IPS DF 4.7 (cell line): ENCODE results near the gene PRKD2.
"Not testable (repeated sequence)": the region's sequence is repeated elsewhere in the genome, so short reads cannot be mapped to it uniquely, and the experiment has no call there.

Source experiments
- DNase-seq: peaks from one replicate; pipeline ENCODE4 v3.0.0-alpha.2; 2013; ENCODE audit warnings: low spot score; ENCODE audit errors: extremely low read depth

PRKD2 gene

DNA sequence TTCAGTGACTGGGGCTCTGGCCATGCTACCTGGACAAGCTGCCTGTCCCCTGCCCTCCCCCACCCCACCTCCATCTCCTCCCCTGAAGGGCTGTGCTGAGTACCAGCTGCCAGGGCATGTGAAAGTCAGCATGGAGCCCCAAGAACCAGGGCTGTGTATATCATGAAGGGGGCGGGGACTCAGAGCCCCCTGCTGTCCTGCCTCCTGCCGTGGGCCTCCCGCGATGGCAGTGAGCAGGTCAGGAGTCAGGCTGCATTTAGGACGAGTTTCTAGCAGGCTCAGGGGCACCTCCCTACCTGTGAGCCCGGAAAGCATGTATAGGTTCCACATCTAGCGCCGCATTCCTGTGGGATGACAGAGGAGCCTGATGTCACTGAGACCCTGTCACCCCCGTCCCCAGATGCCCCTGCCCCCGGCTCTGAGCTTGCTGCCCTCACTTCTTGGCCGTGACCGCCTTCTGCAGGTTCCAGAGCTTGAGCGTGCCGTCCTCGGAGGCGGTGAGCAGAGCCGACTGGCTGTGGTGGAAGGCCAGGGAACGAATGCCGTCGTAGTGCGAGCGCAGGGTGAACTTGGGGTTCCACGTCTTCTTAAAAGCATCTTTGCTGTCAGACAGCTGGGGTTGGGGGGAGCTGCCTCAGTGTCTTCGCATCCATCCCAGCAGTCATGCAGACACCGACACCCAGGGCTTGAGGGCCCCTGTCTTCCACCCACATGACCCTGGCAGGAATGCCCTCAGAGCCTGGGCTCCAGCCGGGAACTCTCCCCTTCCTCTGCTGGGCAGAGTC lies 8.3 kb upstream of the PRKD2 start:
- no peak for DNase-seq

DNA sequence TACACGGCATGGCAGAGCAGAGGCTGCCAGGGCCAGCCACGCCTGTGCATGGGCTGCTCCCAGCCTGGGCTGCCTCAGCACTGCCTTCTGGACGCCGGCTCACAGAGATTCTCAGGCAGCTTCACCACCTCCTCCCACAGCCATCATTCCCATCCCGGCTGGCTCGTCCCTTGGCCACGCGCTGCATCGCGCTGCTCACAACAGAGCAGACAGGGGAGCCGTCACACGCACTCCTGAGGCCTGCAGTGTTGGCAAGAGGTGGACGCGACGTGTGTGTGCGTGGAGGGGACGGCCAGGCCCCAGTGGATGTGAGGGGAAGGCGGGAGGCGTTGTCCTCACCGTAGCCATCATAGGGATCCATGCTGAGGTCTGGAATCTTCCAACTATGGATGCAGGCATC lies 7.6 kb upstream of the PRKD2 start:
- no peak for DNase-seq

DNA sequence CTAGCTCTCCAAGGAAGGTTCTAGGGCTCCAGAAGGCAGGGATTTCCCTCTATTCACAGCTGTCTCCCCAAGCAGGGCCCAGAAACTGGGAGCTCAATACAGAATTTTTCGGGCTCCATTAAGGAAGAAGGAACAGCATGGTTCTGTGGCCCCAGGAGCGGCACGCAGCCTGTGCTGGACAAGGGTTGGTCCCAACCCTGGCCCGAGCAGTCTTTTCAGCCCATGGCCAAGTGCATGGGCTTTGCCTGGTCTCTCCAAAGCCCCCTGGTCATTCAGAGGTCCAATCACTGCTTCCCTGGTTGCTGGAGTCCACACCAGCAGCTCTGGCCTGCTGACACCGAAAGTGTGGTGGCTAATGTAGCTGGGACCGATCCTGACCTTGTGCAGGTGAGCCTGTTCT lies 6.6 kb upstream of the PRKD2 start:
- no peak for DNase-seq

DNA sequence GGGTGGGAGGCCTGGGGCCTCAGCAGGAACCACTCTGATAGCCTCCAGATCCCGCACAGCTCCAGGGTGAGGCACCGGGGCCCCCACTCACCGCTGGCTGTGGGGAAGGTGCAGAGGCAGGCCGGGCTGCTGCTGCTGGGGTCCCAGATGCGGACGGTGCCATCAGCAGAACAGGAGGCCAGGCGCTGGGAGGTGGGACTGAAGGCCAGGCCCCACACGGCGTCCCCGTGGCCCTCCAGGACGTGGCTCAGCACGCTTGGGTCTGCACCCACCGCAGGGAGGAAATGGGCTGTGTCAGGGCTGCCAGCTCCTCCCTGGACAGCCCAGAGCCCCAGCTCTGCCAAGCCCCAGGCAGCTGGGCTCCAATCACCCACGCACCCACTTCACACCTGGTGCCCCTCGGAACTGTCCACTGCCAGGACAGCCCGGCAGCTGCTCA lies 6.1 kb upstream of the PRKD2 start:
- no peak for DNase-seq

DNA sequence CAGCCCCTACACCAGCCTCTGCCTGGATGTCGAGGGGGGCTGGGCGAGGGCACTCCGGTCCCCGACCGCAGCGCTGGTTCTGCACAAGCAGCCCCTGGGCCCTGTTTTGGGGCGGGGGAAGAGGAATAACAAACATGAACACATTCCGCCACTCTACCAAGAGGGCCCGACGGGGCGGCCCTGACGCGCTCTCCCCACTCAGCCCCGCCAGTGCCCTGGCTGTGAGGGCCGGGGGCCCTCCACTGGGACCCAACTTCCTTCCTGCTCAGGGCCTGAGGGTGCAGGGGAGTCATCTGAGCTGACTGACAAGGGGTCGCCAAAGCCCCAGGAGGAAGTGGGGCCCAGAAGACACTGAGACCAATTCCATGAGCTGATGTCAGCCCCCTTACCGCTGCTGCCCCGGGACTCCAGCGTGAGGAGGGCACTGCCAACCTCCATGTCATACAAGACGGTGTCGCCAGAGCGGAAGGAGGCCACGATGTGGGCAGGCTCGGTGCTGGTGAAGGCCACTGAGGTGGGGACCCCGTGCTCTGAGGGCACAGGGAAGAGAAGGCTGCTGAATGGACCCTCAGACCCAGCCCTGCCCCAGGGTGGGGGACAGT lies 5.6 kb upstream of the PRKD2 start:
- DNase-seq, result no peak

DNA sequence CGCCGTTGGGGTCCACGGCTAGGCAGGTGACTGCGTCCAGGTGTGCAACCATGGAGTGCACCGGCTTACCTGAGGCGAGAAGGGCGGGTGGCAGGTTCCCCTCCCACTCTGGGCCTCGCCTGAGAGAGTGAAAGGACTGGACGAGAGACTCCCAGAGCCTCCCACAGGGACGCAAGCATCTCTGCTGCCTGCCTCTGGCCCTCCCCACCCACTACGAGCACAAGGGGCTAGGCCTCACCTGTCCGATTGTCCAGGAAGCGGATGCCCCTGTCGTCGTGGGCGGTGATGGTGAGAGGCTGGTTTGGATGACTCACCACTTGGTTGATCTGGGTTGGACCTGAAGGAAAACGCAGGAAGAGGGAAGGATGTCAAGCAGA lies 5.1 kb upstream of the PRKD2 start:
- no peak for DNase-seq

DNA sequence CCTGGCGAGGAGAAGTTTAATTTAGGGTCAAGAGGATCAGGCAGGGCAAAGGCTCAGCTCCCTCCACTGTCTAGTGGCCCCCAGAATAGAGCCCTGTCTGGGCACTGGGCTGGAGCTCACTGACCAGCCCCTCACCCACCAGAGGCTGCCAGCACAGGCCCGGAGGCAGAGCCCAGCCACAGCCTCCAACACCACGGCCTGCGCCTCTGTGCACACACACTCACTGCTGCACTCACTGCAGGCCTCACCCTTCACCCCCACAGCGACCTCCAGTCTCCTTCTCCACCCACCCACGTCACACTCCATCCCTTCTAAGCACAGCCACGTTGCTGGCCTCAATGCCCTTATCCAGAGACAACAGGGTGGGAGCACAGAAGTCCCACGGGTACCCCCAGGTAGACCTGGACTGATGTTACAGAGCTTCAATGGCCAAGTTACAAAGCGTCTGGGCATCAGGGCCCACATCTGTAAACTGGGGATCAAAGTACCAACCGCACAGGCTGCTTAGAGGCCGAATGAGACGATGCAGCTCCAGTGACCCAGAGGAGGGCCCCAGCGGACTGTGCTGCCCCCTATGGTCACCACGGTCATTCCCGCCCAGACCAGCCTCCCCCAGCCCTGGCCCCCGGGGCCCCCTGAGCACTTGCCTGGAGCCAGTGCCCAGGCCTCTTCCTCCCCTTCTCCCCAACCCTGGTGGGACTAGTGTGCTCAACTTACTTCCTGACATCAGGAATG lies 4.5 kb upstream of the PRKD2 start:
- no peak for DNase-seq

DNA sequence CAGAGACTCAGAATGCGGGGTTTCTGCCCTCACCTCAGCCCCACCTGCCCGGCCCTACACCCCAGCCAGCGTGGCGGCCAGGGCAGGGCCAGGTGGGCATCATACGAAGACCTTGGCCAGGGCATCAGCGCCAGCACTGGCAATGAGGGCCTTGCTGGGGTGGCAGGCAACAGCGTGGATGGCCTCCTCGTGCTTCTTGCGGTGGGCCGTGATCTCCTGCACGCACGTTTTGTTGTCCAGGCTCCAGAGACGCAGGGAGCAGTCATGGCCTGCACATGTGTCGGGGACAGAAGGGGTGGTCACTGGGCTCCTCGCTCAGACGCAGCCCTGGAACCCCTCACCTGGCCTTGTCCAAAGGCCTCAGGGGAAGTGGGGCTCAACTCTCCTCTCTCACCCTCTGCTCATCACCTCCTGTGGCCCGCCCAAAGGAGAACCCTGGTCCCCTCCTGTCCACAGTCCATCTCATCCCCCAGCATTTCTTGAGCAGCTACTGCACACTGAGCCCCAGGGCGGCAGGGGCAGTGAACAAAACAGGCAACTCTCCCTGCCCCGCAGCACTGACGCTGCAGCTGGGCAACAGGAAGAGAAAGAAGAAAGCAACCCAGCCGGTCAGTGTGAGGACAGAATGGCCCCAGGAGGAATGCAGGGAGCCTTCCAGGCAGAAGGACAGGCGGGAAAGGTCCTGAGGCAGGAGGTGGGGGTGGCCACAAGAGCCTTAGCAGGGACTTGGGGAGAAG lies 3.8 kb upstream of the PRKD2 start:
- DNase-seq, result no peak

DNA sequence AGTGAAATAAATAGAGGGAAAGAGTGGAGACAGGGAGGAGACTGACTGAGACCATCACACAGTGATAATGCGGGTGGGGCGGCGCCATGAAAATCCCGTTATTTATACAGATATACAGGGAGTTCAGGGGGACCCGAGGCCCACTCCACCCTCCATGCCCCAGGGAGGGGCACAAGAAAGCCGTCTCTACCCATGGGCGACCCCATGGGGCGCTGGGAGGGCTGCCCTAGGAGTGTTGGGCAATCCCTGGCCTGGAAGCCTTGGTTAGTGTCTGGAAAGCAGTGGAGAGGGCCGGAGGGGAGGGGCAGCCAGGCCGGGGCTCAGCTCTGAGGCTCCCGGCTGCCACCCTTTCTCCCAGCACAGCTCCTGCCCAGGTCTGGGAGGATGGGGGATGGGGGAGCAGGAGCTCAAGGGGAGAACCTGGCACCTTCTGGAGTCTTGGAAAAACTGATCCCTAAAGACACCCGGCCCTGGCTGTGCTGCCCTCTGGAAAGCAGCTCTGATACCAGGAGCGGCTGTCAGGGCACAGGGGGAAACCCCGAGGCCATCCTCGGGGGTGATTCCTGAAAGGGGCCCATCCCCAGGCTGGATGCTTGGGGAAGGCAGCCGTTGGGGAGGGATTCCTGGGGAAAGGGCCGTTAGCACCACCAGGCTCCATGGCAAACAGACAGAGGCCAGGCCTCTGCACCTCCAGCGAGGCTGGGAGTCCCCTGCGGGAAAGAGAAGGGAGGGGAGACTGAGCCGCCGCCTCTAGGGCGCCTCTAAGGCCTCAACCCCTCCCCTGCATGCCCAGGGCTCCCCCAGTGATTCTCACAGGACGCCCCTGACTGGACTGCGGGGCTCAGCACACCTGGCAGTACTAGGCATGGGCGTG lies 3.0 kb upstream of the PRKD2 start:
- DNase-seq, result no peak

DNA sequence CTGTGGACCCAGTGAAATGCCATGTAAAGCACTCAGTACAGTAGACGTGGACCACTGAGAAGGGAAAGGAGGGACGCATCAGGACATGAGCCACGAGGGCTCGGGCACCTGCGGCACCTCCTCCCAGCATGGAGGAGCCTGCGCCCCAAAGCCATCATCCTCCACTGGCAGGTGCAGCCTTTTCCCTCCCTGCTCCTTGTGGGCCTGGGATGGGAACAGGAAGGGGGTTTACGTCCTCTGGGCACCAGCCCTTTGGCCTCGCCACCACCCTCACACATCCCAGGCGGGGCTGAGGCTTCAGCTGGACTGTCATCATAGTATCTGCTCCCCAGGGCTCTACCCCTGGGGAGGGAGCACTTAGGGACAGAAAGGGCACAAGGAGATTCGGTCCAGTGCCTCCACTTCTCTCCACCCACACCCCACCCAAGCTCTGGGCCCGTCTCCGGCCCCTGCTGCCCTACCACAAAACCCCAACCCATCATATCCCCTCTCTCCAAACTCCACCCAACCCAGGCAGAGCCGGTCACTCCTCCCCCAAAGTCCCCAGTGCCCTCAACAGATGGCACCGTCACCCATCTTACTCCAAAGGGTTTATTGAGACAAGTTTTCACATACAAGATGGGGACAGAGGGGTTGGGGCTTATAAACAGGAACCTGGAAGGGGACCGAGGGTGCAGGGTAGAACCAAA lies 2.2 kb upstream of the PRKD2 start:
- no peak for DNase-seq

DNA sequence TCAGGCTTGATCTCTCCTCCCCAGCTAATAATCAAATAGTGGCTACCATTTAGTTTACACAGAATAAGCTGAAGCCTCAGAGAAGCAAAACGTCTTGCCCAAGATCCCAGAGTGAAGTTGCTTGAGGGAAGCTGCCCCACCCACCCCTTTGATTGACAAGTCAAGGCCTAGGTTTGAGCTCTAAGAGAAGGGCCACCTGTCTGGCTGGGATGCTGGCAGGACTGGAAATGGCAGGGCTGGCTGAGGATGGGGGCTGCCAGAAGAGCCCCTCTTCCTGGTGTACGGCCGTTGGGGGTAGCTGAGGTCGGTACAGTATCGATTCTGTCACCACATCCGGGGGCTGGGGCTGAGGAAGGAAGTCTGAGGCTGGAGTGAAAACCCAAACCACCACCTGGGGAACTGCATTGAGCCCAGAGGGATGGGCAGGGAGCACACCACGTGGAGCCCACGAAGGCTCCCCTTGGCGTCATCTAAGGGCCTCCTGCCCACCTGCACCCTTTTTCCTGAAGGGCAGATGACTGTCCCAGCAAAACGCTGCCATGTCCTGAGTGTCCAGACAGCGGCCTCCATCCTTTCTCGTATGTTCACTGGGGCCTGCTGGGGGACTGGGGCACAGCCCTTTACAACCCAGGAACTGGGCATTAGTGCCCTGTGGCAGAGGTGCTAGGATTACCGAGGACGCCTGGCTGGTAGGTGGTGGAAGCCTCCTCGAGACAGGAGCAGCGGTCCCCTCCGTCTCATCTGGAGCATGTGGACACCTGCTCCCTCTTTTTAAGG lies 1.4 kb upstream of the PRKD2 start:
- DNase-seq, result no peak

DNA sequence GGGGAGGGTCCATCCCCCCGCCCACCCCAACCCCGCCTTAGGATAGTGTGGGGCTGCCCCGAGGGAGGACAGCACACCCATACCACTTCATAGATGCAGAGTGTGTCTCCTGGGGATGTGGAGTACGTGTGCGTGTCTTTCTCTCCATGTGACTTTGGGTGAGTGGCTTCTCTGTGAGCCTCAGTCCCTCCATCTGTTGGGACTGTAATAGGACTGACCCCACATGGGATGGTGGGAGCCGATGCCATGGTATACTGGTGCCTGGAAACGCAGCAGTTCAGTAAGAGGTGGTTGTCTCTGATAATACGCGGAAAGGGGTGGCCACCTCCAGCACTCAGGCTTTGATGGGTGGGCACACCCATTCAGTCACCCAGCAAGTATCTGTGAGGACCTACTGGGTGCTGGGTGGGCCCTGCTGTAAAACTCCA lies 816 bp upstream of the PRKD2 start:
- no peak for DNase-seq

DNA sequence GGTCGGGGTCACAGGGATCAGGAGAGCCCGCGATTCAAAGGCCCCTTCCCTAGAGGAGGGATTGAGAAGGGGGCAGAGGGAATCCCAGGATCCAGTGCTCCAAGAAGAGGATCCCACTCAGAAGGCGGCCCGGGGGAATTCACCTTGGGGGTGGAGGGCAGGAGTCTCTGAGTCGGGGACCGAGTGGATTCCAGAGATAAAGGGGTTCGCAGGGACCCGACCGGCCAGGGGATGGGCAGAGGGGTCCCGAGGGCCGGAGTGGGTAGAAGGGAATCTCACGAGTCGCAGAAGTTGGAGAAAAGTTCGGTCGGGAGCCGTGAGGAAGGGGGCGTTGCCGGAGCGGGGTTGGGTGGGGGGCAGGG lies 261 bp downstream of the PRKD2 start:
- DNase-seq, result no peak

DNA sequence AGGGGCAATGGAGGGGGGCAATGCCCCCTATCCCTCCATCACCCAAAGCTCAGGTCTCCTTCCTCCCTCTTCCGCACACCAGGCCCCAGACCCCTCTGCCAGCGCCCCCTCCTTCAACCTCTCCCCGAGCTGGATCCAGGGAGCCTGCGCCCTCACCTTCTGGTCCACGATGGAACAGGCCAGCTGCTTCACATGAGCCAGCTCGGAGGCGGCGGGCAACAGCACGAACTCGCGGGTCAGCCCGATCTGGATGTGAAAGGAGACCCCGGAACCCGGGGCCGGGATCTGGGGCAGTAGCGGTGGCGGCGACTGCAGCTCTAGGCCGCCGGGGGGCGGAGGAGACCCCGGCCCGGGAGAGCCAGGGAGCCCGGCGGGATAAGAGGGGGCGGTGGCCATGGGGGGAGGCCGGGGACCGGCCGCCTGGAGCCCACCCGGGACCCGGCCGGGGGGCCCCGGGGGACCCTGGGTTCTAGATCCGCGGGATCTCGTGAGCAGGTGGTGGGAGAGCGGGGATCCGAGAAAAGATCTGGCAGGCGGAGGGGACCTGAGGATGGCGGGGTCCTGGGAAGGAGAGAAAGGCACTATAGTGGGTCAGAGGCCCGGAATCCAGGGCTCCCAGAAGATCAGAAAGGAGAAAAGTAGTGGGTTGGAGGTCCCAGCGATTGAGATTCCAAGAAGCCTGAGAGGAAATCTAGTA lies 791 bp downstream of the PRKD2 start:
- no peak for DNase-seq

DNA sequence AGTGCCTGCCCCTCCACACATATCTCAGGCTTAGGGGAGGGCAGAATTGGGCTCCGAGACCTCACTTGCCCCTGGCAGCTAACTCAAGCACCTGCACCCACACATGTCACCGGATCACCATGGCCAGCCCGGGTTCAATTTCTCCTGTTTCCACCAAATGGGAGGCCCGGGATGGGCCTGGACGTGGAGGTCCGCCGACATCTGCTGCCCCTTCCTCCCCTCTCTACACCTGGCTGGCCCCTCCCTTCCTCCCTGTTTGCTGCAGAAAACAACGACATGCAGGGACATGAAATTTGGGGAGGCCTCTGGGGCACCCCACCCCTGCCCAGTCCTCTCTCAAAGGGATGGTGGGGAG lies 1.3 kb downstream of the PRKD2 start:
- DNase-seq, result no peak

DNA sequence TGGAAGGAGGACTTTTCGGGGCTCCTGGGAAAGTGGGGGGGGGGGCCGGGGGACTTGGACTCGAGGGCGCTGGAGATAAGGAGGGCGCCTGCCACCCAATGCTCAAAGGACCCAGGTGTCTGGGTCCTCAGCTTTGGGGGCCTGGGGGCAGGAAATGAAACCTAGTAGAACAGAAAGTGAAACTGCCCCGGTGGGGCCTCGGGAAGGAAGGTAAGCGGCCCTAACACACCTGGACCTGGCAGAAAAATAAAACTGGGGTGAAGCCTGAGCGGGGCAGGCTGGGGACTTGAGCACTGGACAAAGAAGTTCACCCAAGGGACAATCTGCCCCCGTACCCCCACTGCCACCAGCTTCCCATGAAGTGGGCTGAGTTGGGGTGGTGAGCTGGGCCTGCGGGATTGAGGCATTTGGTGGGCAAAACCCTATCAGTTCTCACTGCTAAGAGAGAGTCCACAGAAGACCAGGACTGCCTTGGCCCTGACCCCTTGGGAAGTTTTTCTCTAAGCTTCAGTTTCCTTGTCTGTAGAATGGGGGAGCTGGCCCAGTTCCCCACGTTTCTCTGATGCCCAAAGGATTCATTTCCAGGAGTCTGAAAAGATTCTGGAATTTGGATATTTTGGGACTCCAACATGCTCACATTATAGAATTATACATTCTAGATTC lies 2.3 kb downstream of the PRKD2 start:
- DNase-seq, result no peak

DNA sequence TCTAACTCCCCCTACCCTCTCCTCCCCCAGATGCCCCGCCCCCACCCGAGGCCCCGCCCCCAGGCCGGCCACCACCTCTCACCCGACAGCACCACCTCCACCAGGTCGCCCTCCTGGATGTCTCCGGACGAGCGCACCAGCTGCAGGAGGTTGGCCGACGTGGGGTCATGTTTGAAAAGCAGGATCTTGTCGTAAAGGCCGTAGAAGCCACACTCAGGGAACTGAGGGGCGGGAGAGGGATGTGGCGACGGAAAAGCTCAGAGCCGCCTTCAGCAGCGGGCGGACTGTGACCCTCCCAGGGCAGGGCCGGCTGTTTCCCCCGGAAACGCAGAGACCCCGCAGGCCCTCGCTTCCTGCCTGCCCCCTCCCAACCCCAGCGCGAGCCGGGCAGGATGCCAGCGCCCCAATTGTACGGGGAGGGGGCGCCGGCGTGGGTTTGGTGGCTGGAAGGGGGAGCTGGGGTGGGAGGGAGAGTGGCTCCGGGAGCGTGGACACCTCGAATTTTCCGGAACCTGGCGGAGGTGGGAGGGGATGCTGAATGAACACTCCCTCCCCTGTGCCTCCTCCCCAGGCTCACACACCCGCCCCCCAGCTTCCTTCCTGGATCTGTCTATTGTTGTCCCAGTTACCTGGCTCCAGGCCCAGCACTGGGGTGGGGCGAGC lies 3.0 kb downstream of the PRKD2 start:
- no peak for DNase-seq

DNA sequence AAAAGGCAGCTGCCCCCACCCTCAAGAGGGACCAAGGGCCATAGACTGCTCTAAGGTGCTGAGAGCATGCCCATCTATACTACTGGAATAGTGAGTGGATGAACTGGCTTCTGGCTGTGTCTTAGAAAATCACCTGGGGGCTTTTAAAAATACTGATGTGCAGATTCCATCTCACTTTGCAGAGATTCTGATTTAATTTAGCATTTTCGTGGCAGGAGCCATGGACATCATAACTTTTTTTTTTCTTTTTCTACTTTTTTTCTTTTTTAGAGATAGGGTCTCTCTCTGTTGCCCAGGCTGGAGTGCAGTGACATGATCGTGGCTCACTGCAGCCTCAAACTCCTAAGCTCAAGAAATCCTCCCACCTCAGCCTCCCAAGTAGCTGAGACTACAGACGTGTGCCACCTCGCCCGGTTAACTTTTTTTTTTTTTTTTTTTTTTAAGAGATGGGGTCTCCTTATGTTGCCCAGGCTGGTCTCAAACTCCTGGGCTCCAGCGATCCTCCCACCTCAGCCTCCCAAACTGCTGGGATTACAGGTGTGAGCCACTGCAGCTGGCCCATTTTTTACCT lies 4.1 kb downstream of the PRKD2 start:
- DNase-seq, result not testable (repeated sequence)
